8988T (cell line): ENCODE data around the gene P4HB.

Experiments used
- DNase-seq: peaks from one replicate; pipeline ENCODE4 v3.0.0; 2011

P4HB gene

DNA sequence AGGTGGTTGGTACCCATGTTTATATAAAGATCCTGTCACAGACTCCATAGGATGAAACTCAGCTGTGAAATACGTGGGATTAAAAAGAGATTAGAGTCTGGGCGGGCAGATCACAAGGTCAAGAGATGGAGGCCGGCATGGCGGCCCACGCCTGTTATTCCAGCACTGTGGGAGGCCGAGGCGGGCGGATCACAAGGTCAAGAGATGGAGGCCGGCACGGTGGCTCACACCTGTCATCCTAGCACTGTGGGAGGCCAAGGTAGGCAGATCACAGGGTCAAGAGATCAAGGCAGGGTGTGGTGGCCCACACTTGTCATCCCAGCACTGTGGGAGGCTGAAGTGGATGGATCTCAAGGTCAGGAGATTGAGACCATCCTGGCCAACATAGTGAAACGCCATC is 35.1 kb upstream of the P4HB start:
- no peak for DNase-seq

DNA sequence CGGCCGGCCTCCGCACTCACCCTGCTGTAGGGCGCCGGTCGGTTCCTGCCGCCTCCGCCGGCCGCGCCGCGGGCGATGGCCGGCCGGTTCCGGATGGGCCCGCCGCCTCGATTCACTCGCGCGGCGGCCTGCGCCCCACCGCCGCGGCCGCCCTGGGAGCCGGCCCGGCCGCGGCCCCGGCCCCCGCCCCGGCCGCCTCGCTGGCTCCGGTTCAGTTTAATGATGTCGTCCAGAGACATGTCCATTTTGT is 30.9 kb upstream of the P4HB start:
- DNase-seq, result no peak

DNA sequence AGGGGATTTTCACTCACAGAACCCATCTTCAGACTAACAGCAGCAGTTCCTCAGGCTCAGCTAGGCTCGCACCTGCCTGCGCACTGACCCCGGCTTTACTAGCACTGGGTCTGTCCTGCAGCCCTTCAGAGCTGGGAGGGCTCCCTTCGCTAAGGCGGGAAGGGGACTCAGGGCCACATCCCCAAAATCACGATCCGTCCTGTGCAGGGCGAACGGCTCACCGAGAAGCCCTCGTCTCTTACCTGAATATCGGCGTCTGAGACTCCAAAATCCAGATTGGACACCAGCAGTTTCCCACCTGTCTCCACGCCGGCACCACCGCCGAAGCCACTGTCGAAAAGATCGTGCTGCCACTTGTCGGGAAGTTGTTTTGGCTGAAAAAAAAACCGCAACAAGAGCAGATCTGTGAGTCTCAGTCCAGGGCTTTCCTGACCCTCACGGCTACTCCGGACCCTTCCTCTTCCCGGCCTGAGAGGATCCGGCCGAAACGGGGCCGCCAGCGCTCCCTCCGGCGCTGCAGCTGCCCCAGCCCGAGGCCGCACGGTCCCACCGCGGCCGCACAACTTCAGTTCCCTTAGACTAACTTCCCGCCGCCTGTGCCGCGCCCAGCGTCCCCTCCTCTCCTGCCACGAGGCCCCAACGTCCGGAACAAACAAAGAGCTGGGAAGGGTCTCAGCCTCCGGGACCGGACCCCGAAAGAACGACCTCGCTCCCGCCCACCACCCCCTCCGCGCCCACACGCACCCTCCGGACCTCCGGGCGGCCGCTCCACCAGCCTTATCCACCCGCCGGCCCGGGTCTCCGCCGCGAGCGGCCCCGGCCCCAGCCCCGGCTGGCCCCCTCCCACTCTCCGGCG is 30.3 kb upstream of the P4HB start:
- no peak for DNase-seq

DNA sequence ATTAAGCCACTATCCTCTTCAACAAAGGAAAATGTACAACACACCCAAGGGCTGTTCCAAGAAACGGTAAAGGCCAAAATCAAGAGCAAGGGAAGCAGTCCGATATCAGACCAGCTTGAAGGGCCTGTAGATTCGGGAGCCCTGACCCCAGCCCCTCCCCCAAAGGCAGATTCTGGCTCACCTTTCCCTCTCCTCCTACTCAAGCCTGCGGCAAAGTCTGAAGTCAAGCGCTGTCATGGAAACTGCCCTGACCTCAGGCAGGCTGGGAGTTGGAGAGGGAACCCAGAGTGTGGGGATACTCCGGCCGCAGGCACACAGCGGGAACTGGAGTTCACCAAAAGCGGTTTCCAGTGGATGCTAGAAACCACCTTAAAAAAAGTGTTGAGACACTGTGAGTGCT is 29.3 kb upstream of the P4HB start:
- DNase-seq, result no peak

DNA sequence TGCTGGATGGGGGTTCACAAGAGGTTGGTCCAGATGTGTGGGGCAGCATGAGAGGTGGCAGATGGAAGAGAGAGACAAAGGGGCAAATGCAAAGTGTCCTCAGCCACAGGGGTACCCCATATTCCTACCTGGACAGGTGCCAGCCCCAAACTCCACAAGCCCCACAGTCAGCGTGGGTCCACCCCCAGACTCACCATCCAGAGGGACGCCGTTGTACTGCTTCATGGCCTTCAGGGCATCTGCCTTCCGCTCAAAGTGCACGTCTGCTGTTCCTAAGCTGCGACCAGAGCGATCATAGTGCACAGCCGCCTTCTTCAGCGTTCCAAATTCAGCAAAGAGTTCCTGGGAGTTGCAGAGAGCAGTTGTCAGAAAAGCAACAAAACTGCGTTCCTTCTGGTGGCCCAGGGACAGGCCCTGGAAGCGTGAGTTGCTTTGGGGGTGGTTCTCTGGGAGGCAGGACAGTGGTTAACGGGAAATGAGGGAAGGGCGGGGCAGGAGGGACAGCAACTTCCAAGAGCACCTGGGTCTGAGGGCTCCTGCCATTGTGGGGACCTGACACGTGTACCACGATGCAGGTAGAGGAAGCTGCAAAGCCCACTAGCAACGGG is 28.8 kb upstream of the P4HB start:
- DNase-seq, result no peak

DNA sequence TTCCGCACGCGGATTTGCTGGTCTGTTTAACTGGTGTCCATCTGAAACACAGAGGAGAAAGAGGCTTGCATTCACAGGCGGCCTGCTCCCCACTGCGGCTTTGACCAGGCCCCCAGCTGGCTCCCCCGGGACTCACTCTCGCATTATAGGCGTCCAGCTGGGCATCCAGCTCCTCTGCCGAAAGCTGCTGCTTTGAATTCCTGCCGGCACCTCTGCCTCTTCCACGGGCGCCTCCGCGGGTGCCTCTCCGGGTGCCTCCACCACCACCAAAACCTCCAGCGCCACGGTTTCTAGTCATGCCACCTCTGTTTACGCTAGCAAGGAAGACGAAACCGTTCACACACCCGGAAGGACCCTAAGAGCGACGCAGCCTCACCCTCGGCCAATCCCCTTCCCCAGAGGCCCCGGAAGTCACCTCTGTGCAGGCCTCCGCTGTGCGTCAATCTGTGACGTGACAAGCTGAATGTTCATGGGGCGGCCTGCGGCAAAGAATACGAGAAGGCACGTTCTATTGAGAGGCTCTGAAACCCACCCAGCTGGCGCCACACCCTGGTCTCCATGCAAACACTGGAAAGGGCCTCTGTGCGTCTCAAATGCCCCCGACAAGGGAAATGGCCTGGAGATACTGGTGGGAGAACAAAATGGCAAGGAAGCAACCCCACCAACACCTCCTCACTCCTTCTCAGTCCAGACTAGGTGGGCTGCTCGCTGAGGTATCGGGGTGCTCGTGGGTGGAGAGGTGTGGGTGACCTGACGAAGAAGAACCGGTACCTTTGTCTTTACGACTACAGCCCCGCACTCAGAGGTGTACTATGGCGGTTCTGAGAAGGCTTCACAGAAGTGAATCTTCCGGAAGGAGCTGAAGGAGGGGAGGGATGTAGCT is 28.0 kb upstream of the P4HB start:
- DNase-seq, result no peak

DNA sequence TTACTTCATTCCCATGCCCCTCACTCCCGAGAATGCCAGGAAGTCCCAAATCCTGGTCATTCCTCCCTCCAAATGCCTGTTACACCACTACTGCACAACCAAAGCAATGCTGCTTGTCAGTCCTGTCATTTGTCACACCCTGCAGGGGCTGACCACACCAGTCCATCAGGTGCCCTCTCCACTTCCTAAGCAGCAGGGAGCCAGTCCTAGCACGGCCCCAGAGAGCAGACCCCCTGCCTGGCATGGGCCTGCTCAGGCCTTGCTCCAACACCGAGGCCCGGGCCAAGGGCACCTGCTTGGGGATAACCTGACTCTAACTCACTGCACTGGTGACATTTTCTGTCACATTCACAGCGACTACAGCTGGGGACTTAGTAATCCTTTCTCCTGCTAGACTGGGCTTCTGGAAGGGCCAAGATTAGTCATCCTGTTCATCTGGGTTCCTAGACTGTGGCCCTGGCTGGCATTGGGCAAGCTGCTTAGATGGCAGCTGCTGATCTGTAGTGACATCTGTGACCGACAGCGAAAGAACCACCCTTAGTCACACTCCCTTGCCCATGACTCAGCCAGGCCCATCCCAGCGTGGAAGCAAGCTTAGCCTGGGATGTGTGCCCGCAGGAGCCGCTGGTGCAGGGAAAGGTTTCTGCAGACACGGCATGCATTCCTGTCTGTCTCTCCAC is 25.7 kb upstream of the P4HB start:
- DNase-seq, result no peak

DNA sequence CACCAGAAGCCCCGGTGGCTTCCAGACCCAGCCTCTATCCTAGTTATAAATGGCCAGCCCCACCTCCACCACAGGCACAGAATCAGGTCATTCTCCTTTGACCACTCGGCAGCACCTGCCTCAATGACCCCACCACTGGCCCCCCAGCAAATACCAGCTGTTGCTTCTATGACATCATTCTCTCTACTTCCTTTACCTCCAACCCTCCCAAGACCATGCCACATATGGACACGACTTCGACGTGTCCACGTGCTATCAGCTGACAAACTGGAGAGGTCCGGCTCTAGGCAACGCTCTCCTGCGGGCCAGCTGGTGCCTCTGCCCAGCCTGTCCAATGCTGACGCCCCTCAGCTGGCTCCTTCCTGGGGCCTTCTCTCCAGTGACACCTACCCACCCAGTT is 25.1 kb upstream of the P4HB start:
- no peak for DNase-seq

DNA sequence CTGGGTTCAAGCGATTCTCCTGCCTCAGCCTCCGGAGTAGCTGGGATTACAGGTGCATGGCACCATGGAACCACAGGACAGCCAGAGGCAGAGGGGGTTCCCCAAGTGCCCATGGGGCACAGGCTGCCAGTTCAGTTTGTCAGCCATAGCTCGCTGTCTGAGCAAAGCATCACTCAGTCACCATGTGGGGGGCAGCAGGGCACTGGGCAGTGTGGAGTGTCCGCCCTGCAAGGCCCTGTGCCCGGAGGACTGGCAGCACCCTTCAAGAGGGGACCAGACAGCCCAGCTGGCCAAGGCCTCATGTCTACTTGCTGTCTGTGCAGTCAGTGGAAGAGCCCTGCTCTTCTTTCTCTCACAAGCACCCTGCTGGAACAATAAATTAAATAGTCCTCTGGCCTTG is 24.6 kb upstream of the P4HB start:
- no peak for DNase-seq

DNA sequence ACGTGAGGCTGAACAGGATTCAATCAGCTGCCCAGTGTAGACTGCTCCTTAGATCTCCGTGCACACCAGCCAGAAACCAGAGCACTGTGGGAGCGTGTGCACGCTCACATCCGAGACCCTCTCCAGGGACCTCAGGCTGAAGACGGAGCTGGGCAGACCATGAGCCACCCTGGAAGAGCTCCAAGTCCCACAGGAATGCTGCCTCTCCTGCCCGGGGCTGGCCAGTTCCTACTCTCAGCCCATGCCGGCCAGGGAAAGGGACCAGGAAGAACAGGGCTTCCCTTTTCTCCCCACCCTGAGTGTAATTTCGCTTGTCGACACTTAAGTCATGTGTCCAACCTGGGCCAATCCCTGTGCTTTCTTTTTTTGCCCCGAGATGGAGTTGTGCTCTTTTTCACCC is 24.2 kb upstream of the P4HB start:
- no peak for DNase-seq

DNA sequence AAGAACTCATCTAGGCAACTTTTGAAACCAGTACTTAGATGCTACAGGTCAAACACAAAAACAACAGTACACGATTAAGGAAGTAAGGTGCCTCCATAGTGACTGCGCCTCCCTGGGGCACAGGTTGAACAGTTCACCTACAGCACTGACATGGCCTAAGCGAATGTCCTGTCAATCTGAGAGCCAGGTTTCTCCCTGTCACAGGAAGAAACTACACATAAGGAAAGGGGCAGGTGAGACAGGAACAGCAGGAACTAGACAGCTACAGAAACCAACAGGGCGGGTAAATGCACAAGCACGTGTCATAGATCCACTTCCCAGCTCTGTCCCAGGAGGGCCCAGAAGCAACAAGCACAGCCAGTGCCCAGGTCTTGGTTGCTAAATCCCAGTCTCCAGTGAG is 18.8 kb upstream of the P4HB start:
- no peak for DNase-seq

DNA sequence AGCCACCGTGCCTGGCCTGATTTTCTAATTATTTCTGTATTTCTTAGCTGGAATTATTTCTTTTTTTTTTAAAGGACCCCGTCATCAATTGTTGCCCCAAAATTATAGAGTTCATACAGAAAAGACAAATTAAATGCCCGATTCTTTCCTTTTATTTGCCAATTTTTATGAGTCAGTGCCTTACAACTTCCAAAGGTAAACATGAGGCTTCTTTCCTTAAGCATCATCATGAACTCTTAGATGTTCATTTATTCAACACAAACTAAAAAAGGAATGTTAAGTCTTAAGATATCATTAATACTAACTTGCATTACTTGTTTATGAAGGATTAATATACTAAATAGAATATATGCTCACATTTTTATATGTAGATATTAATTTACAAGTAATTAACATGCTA is 18.0 kb upstream of the P4HB start:
- no peak for DNase-seq

DNA sequence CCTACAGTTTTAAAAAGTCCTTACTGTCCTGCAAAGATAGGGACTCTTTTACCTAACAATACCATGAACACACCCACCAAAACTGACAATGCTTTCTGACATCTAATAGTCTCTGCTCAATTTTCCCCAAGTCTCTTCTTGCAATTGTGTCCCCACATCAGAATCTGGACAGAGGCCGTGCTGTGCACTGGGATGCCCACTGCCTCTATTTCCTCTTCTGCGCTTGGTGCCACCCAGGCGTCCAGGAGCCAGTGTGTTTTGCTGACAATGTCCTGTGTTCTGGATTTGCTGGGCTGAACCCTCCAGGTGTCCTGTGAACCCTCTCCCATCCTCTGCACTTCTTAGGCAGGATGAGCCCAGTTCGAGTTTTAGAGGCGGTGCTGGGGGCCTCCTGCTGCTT is 17.2 kb upstream of the P4HB start:
- DNase-seq, result no peak

DNA sequence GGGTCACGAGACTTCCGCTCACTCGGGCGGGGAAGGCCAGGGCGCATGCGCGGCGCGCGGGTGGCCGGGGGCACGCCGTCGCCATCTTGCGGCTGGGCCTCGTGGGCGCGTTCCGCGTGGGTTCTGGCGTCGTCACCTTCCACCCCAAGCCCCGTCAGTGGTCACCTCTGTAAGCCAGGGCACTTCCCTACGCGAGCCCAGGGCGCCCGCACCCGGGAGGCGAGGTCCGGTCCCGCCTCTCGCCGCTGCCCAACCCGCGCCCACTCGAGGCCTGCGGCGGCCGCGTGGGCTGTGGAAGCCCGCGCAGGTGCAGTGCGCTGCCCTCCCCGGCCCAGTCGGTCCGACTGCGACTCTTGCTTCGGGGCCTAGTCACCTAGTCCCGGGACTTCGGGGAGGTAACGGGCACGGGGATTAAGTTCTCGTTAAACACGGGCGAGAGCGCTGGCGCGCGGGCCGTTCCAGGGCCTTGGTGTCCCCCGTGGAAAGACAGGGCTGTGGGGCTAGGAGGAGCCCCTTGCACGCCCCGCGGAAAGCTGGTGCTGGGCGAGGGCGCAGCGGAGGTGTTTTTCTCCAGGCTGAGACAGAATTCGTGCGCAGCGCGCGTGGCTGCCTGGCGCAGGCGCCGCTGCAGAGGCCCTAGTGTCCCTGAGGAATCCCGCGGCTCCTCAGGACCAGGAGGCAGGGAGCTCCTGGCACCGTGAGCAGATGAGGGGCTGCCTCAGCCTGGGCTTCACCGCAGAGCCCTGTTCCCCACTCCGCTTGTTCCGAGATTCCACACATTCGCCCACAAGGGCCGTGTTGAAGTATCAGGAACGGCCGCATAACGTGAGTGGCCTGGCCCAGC is 11.3 kb upstream of the P4HB start:
- DNase-seq, result peak; percentile 88

DNA sequence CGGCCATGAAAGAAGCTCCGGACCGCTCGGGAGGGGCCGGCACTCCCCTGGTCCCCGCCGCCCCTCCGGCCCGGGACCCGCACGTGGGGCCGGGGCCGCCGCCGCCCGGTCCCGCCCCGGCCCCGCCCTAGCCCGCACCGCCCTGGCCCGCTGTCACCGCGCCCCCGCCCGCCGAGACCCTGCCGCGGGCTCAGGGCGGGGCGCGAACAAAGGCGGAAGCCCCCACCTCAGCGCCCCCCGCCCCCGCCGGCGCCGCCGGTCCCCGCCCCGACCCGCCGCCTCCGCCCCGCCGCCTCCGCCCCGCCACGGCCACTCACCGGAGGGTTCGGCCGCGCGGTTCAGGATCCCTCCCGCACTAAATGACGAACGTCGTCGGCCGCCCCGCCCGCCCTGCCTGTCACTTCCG is 10.6 kb upstream of the P4HB start, which contains the start of gene ARHGDIA:
Gene ARHGDIA, minus strand, starts transcription at position 357 of the 406 bp plus-strand sequence. CDS start 1,407 bp downstream, outside the sequence.
- no peak for DNase-seq

DNA sequence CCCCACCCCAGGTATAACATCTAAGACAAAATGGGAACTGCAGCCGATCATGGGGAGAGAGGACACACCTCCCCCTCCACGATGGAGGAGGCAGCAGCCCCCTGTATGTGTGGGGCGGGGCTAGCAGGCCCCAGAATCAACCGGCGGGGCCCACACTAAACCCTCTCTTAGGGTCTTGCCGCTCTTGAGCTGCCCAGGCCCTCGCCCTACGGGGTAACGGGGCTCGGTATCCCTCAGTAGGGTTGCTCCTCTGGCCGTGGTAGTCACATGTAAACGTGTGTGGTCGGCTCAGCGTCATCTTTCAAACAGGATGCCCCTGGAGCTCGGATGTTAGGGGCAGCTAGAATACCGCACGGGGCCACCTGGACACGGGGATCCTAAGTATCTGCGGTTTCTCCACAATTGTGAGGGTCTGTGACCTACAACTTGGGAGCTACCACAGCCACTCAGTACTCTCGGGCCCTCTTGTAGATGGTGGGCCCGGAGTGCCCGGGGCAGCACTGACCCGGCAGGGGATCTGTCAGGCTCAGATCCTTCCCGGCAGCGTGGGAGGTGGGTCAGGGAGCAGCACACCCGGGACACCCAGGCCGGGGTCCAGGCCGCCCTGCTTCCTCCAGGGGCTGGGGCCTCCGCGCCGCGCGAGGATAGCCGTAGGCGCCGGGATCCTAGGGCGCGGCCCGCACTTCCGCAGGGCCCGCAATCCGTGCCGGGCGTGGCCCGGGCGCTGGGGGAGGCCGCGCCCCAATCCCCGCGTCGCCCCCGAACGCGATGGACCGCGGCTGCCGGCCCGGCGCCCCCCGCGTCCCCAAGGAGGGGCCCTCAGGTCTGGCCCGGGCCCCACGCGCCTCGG is 10.0 kb upstream of the P4HB start:
- no peak for DNase-seq

DNA sequence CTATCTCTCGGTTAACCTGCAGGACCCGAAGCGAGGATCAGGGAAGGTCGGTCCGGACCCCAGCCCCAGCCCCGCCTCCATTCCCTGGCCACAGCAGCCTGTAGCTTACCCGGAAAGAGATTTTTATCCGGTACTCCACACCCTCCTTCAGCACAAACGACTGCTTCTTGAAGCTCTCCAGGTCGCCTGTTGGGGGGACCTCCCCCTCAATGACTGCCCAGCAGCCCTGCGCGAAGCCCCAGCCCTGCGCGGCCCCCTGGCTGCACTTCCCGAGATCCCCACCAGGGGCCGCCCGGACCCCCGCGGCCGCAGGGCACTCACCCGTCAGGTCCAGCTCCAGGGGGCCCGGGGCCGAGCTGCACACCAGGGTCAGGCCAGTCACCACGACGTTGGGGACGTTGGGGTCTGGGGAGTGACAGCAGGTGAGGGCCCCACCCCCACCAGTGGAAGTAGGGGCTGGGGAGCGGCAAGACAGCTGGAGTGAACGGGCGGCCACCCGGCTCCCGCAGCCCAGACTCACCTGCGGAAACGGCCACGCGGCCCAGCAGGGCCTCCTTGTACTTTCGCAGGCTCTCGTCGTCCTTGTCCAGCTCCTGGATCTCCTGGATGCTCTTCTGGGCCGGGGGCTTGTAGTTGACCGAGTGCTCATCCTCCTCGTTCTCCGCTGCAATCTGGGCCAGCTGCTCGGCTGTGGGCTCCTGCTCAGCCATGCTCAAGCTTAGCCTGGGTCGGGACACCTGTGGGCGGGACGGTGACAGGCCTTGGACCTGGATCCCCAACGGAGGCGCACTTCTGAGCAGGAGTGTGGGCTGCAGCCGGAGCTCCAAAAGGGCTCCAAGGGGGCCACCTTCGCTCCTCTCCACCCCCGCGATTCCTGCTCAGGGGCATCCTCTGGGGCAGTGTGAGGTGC is 9.1 kb upstream of the P4HB start:
- peak; percentile 56 for DNase-seq

DNA sequence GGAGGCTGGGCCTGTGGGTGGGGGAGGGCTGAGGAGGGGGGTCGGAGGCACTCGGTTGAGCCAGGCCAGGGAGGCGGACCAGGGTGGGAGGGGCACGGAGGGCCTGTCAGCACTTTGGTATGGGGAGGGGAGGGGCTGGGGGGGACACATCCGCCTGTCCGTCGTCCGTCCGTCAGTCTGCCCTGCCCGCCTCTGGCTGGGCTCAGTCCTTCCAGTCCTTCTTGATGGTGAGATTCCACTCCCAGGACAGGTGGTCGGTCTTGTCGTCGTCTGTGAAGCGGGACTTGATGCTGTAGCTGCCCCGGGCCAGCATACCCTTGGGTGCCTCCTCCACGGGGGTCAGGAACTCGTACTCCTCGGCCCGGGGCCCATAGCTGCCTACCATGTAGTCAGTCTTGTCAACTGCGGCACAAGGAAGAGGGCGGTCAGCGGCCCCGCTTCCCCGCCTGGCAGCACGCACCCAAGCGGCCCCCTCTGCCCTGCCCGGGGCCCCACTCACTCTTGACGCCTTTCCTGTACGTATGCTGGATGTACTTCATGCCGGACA is 8.4 kb upstream of the P4HB start:
- DNase-seq, result peak; percentile 52

DNA sequence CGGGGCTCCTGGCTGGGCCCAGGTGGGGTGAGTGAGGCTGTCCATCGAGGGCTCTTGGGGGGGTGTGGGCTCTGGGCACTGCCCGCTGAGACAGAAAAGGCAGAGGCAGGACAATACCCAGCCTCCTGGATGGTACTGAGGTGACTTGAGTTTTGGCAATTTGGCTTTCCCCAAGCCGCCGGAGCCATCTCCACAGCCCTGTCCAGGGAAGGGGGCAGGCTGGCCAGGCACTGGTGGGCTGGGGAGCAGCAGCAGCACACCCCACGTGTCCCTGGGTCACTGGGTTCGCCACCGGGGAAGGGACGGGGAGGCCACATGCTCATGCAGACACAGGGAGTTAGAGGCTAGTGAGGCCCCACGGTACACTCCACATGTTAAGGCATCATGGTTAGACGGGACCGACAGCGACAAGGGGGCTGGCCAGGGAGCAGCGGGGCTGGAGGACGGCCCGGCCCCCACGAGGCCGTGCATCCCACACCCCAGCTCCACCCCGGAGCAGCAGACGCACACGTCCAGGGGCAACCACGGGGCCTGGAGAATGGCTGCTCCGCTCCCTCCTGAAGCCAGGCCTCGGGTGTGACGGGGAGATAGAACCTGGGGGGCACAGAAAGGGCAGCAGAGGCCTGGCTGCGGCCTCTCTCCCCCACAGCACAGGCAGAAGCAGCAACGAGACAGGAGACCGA is 7.8 kb upstream of the P4HB start:
- DNase-seq, result no peak
